MCF 10A (cell line): ENCODE data around the gene PLXNB2. TPM values are rescaled to one million over a fixed set of nuclear protein-coding genes. Genes with fewer than 3 reads are reported as not detected.

ENCODE experiments used
- BruUV-seq: library from RNA; stranded (reverse); fragments of 400-500 nt; replicated peaks from 2 replicates; lab custom pipeline; 2021; lab: Mats Ljungman, UMichigan
- CTCF ChIA-PET: fragments of 300-600 bp; sonication (Branson Sonifier 250); formaldehyde crosslinking; extraction: SDS; loops from one replicate; lab custom pipeline; 2021; ENCODE audit warnings: antibody characterized with exemption, inconsistent platforms; lab: Yijun Ruan, JAX
- POLR2A ChIA-PET: fragments of 300-600, 350-650 bp; sonication (Branson Sonifier 250); formaldehyde crosslinking; extraction: SDS; loops from one replicate; lab custom pipeline; 2020; ENCODE audit warnings: antibody characterized with exemption, inconsistent platforms; lab: Yijun Ruan, JAX
- DNase-seq: peaks from one replicate; pipeline ENCODE4 v3.0.0-alpha.2; 2018; ENCODE audit not compliant: unreplicated experiment
- H3K27ac Mint-ChIP-seq: one replicate; pipeline ENCODE4 v1.8.0; 2022; ENCODE audit warnings: mild to moderate bottlenecking, low read depth, mixed read lengths; ENCODE audit not compliant: unreplicated experiment
- H3K27me3 Mint-ChIP-seq: one replicate; pipeline ENCODE4 v1.8.0; 2022; ENCODE audit warnings: mixed read lengths; ENCODE audit not compliant: insufficient read depth, unreplicated experiment
- H3K36me3 Mint-ChIP-seq: one replicate; pipeline ENCODE4 v1.8.0; 2022; ENCODE audit warnings: mild to moderate bottlenecking, moderate library complexity, mixed read lengths; ENCODE audit not compliant: insufficient read depth, unreplicated experiment
- H3K4me1 Mint-ChIP-seq: one replicate; pipeline ENCODE4 v1.8.0; 2022; ENCODE audit warnings: mixed read lengths; ENCODE audit not compliant: insufficient read depth, unreplicated experiment
- H3K4me3 Mint-ChIP-seq: one replicate; pipeline ENCODE4 v1.8.0; 2022; ENCODE audit warnings: mild to moderate bottlenecking, moderate library complexity, mixed read lengths; ENCODE audit not compliant: unreplicated experiment
- H3K9me3 Mint-ChIP-seq: one replicate; pipeline ENCODE4 v1.8.0; 2022; ENCODE audit warnings: mixed read lengths; ENCODE audit not compliant: unreplicated experiment
- CTCF ChIP-seq: fragments of 200-600 bp; IDR thresholded peaks from one replicate; pipeline ENCODE4 v1.8.0; 2022; ENCODE audit warnings: antibody characterized with exemption, mild to moderate bottlenecking; ENCODE audit not compliant: unreplicated experiment
- intact Hi-C: fragments of 100-400 bp; cut with micrococcal nuclease; formaldehyde crosslinking; loops from 2 replicates; pipeline ENCODE4 v1.14.1; 2022
- total RNA-seq: library from RNA; stranded (reverse); gene quantifications from 2 replicates; pipeline ENCODE4 v1.2.3, GENCODE V29; 2022

PLXNB2 gene
- total RNA-seq, 1 experiment from 2014 or later, result 199 TPM

DNA sequence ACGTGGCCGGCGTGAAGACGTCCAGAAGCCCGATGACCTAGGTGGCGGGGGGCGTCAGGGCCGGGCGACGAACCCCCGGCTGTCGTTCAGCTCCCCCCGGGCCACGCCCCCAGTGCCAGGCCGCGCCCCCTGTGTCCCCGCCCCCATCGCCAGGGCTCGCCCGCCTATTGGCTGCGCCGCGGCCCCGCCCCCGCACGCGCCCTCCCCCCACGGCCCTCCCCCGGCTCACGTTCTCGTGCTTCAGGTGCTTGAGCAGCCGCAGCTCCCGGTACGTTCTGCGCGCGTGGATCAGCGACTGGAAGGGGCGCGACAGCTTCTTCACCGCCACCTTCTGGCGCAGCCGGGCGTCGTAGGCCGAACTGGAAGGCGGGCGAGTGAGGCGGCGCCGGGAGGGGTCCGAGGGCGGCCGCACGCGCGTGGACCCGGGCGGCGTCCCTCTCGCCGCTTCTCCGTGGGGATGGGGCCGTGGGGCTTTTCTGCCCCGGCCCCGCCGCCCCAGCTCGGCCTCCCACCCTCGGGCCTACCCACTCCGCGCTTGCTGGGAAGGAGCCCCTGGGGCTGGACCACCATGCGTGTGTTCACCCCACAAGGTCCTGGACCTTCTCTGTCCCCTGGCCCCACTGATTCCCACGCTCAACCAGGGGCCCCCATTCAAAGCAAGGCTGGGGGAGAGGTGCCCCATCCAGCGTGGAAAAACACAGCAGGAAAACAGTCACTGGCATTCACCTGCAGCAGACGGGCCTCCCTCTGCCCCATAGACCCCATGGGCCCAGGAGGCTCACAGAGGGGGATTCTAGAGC lies 39.7 kb downstream of the PLXNB2 start:
- CTCF ChIA-PET, result interaction anchor here (0.6 to 5.3 kb wide), 4 partner anchors 16 to 229 kb away, joined by 3 to 27 read pairs (median 4); partner anchors contain the start of gene HDAC10
- peak; percentile 53 for DNase-seq
- POLR2A ChIA-PET, result interaction anchor here (0.7 to 1.5 kb wide), 3 partner anchors 23 to 258 kb away, joined by 3 read pairs; partner anchors contain the start of genes PLXNB2 and SCO2
- no peak overlapping the region for H3K4me3 Mint-ChIP-seq
- H3K9me3 Mint-ChIP-seq, result no peaks in the 10 kb centered on the region
- H3K27ac Mint-ChIP-seq, result no peak overlapping the region
- peaks cover 6% of the 10 kb centered on the region for H3K4me1 Mint-ChIP-seq
- no peaks in the 10 kb centered on the region for H3K36me3 Mint-ChIP-seq
- no peak for TF ChIP-seq CTCF
- H3K27me3 Mint-ChIP-seq, result no peaks in the 10 kb centered on the region
- no TSS peak for BruUV-seq
- intact Hi-C loops, result loop anchor here (2.0 kb wide), 1 partner anchor 75 kb away; the partner anchor contains the start of gene PPP6R2

- Mint-ChIP-seq H3K36me3 (no peaks in the 10 kb centered on the region), H3K27ac (no peak overlapping the region), H3K4me3 (no peak overlapping the region), H3K9me3 (no peaks in the 10 kb centered on the region), H3K4me1 (peaks cover 11% of the 10 kb centered on the region), H3K27me3 (no peaks in the 10 kb centered on the region)
- ChIA-PET CTCF (interaction anchor here (0.6 to 1.6 kb wide), 4 partner anchors 8 to 230 kb away, joined by 3 to 5 read pairs (median 4); partner anchors contain the start of gene HDAC10), POLR2A (no interaction called here)
- no peak for TF ChIP-seq CTCF
- no peak for DNase-seq
- intact Hi-C loops, result no loop called here
- BruUV-seq, result no TSS peak
Observed at GRCh38 chr22:50266994-50267393, 40.5 kb downstream of the PLXNB2 start.

- DNase-seq, result no peak
- H3K9me3 Mint-ChIP-seq, result no peaks in the 10 kb centered on the region
- no peak for TF ChIP-seq CTCF
- ChIA-PET POLR2A (no interaction called here), CTCF (interaction anchor here (0.6 to 1.0 kb wide), 2 partner anchors 12 to 61 kb away, joined by 3 to 5 read pairs; no protein-coding TSS in a partner anchor)
- H3K27ac Mint-ChIP-seq, result no peak overlapping the region
- no peak overlapping the region for H3K4me3 Mint-ChIP-seq
- peaks cover 11% of the 10 kb centered on the region for H3K4me1 Mint-ChIP-seq
- no TSS peak for BruUV-seq
- no peaks in the 10 kb centered on the region for H3K36me3 Mint-ChIP-seq
- intact Hi-C loops, result no loop called here
- H3K27me3 Mint-ChIP-seq, result no peaks in the 10 kb centered on the region
Observed at GRCh38 chr22:50264946-50265669, 42.3 kb downstream of the PLXNB2 start.
